ENCODE measurements around the gene LRRC8A.

LRRC8A gene

GRCh38 chr9:128891321-128892220 is 9.6 kb downstream of the LRRC8A start:
- Histone ChIP-seq H2AFZ (ENCODE audit: low read depth, low read length) (no peak overlapping the region), H3K9me3 (ENCODE audit: insufficient read depth, low read length) (no peaks in the 10 kb centered on the region), H3K79me2 (ENCODE audit: low read length) (peaks cover 13% of the 10 kb centered on the region; the same call in 1 of the 2 replicates), H3K4me1 (ENCODE audit: low read length) (no peaks in the 10 kb centered on the region), H3K27ac (ENCODE audit: low read length) (no peak overlapping the region), H3K27me3 (ENCODE audit: low read depth, low read length) (no peaks in the 10 kb centered on the region), H3K9ac (ENCODE audit: low read length) (no peak overlapping the region), H3K4me2 (ENCODE audit: low read length) (no peak overlapping the region), H3K4me3 (ENCODE audit: low read length) (no peak overlapping the region), H3K36me3 (replicated peaks; ENCODE audit: low read depth, low read length) (peaks cover 19% of the 10 kb centered on the region), H4K20me1 (ENCODE audit: insufficient read depth, low read length) (0 out of 2 replicates have a peak, but pooled peaks cover 4% of the 10 kb centered on the region)
- TF ChIP-seq, protein P1, sequence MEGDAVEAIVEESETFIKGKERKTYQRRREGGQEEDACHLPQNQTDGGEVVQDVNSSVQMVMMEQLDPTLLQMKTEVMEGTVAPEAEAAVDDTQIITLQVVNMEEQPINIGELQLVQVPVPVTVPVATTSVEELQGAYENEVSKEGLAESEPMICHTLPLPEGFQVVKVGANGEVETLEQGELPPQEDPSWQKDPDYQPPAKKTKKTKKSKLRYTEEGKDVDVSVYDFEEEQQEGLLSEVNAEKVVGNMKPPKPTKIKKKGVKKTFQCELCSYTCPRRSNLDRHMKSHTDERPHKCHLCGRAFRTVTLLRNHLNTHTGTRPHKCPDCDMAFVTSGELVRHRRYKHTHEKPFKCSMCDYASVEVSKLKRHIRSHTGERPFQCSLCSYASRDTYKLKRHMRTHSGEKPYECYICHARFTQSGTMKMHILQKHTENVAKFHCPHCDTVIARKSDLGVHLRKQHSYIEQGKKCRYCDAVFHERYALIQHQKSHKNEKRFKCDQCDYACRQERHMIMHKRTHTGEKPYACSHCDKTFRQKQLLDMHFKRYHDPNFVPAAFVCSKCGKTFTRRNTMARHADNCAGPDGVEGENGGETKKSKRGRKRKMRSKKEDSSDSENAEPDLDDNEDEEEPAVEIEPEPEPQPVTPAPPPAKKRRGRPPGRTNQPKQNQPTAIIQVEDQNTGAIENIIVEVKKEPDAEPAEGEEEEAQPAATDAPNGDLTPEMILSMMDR (IDR thresholded peaks at IDR 0.05; ENCODE audit: low read depth, low read length): no peak
- TF ChIP-seq EZH2phosphoT487 (IDR thresholded peaks at IDR 0.05; ENCODE audit: low read depth): no peak

GRCh38 chr9:128892221-128892921 is 10.4 kb downstream of the LRRC8A start:
- Histone ChIP-seq H2AFZ (ENCODE audit: low read depth, low read length) (no peak overlapping the region), H3K36me3 (replicated peaks; ENCODE audit: low read depth, low read length) (peaks cover 16% of the 10 kb centered on the region), H3K4me2 (ENCODE audit: low read length) (no peak overlapping the region), H3K27me3 (ENCODE audit: low read depth, low read length) (no peaks in the 10 kb centered on the region), H3K79me2 (ENCODE audit: low read length) (peaks cover 13% of the 10 kb centered on the region; the same call in 1 of the 2 replicates), H3K9ac (ENCODE audit: low read length) (no peak overlapping the region), H3K9me3 (ENCODE audit: insufficient read depth, low read length) (no peaks in the 10 kb centered on the region), H3K4me3 (ENCODE audit: low read length) (no peak overlapping the region), H4K20me1 (ENCODE audit: insufficient read depth, low read length) (0 out of 2 replicates have a peak, but pooled peaks cover 4% of the 10 kb centered on the region), H3K27ac (ENCODE audit: low read length) (no peak overlapping the region), H3K4me1 (ENCODE audit: low read length) (no peaks in the 10 kb centered on the region)
- no peak for TF ChIP-seq EZH2phosphoT487 (IDR thresholded peaks at IDR 0.05; ENCODE audit: low read depth)
- TF ChIP-seq, protein P1 (IDR thresholded peaks at IDR 0.05; ENCODE audit: low read depth, low read length): no peak

DNA sequence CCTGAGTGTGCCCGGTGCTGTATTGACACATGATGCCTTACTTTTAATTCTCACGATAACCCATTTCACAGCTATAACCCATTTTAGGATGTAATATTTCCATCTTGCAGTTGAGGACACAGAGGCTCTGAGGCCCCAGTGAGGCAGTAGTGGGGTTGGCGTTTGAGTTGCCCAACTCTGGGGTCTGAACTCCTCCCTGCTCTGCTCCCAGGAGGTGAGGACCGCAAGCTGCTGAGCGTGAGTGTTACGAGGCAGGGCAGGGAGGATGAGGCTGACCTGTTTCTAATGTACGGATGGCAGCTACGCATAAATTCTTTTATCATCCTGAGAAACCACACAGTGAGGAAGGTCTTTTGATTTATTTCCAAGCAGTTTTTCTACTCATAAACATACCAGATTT is 11.4 kb downstream of the LRRC8A start:
- peaks cover 16% of the 10 kb centered on the region for H3K36me3 ChIP-seq (replicated peaks; ENCODE audit: low read depth, low read length)

More for the DNA sequence above, 11.4 kb downstream of the LRRC8A start:
- Histone ChIP-seq H3K9ac (ENCODE audit: low read length) (no peak overlapping the region), H2AFZ (ENCODE audit: low read depth, low read length) (no peak overlapping the region), H3K4me1 (ENCODE audit: low read length) (no peaks in the 10 kb centered on the region), H3K4me3 (ENCODE audit: low read length) (no peak overlapping the region), H3K79me2 (ENCODE audit: low read length) (peaks cover 7% of the 10 kb centered on the region; the same call in 1 of the 2 replicates), H3K27ac (ENCODE audit: low read length) (no peak overlapping the region), H3K9me3 (ENCODE audit: insufficient read depth, low read length) (no peaks in the 10 kb centered on the region), H3K27me3 (ENCODE audit: low read depth, low read length) (no peaks in the 10 kb centered on the region), H3K4me2 (ENCODE audit: low read length) (no peak overlapping the region), H4K20me1 (ENCODE audit: insufficient read depth, low read length) (0 out of 2 replicates have a peak, but pooled peaks cover 4% of the 10 kb centered on the region)
- no peak for TF ChIP-seq EZH2phosphoT487 (IDR thresholded peaks at IDR 0.05; ENCODE audit: low read depth)
- TF ChIP-seq, protein P1 (IDR thresholded peaks at IDR 0.05; ENCODE audit: low read depth, low read length): no peak

Data from OCI-LY3 (cell line).